Retinal pigment epithelial cell (primary cell): ENCODE data around the gene USH1C.

Experiments
- DNase-seq: peaks from one replicate; pipeline ENCODE4 v3.0.0-alpha.2; 2010; ENCODE audit warnings: low read depth
- H3K4me3 ChIP-seq: 2 replicates; pipeline ENCODE4 v1.5.1; 2011; ENCODE audit warnings: mild to moderate bottlenecking, low read length, control low read depth, moderate library complexity
- CTCF ChIP-seq: conservative IDR thresholded peaks from 2 replicates; pipeline ENCODE4 v1.5.1; 2011; ENCODE audit warnings: low read depth, low read length, control low read depth, inconsistent platforms

The USH1C gene

GRCh38 chr11:17547932-17548331 is 3.7 kb upstream of the USH1C start:
- no peak overlapping the region for H3K4me3 ChIP-seq
- no peak for DNase-seq
- peak; percentile 30 for TF ChIP-seq CTCF

GRCh38 chr11:17547051-17547577 is 2.9 kb upstream of the USH1C start, which contains the start of gene OTOG:
Gene OTOG (plus strand): TSS chr11:17547259. CDS start chr11:17547373, 114 bp downstream.
- no peak for TF ChIP-seq CTCF

GRCh38 chr11:17546240-17546639 is 2.0 kb upstream of the USH1C start:
- DNase-seq: no peak
- no peak overlapping the region for H3K4me3 ChIP-seq
- TF ChIP-seq CTCF: no peak

More at GRCh38 chr11:17547051-17547577, 2.9 kb upstream of the USH1C start, which contains the start of gene OTOG:
- DNase-seq: no peak
- no peak within 1 kb of the TSS for H3K4me3 ChIP-seq

- H3K4me3 ChIP-seq: no peak overlapping the region
- TF ChIP-seq CTCF: no peak
- no peak for DNase-seq
These were observed 539 bp downstream of the USH1C start for GRCh38 chr11:17543574-17544180.

GRCh38 chr11:17543041-17543440 is 1.2 kb downstream of the USH1C start:
- H3K4me3 ChIP-seq: no peak overlapping the region
- no peak for TF ChIP-seq CTCF
- DNase-seq: no peak

- no peak overlapping the region for H3K4me3 ChIP-seq
- TF ChIP-seq CTCF: no peak
- no peak for DNase-seq
These were observed 2.0 kb downstream of the USH1C start for GRCh38 chr11:17542249-17542648.

- no peak for DNase-seq
- TF ChIP-seq CTCF: no peak
- H3K4me3 ChIP-seq: no peak overlapping the region
These were observed 2.8 kb downstream of the USH1C start for GRCh38 chr11:17541330-17541885.
